HepG2 (cell line): ENCODE results near the gene AKR1C2. TPM values are rescaled to one million over a fixed set of nuclear protein-coding genes. Genes with fewer than 3 reads are reported as not detected.

Experiments
- ARID3A ChIP-seq: IDR thresholded peaks from 2 replicates; pipeline ENCODE4 v1.6.1; 2012; ENCODE audit warnings: low read depth, low read length, improper control_type of control experiment
- DDIT3 ChIP-seq: sonication (generic); formaldehyde crosslinking; IDR thresholded peaks from 2 replicates; pipeline ENCODE4 v1.4.0; 2020; ENCODE audit warnings: mild to moderate bottlenecking, missing genetic modification reagents
- GATAD2A ChIP-seq: IDR thresholded peaks from 2 replicates; pipeline ENCODE4 v1.6.1; 2016
- HBP1 ChIP-seq: IDR thresholded peaks from 2 replicates; pipeline ENCODE4 v1.6.1; 2016; ENCODE audit warnings: low read depth, control low read depth
- HCFC1 ChIP-seq: fragments of 150-350 bp; IDR thresholded peaks from 2 replicates; pipeline ENCODE4 v1.6.1; 2014; ENCODE audit warnings: low read depth, low read length
- HMG20B ChIP-seq: conservative IDR thresholded peaks from 2 replicates; pipeline ENCODE4 v1.6.1; 2016; ENCODE audit warnings: missing genetic modification reagents, missing compliant biosample characterization
- HOXA5 ChIP-seq: sonication (generic); formaldehyde crosslinking; IDR thresholded peaks from 2 replicates; pipeline ENCODE4 v1.4.0; 2020; ENCODE audit warnings: missing genetic modification reagents
- NR3C1 ChIP-seq: sonication (generic); formaldehyde crosslinking; IDR thresholded peaks from 2 replicates; pipeline ENCODE4 v1.4.0; 2020; ENCODE audit warnings: missing genetic modification reagents
- RBM39 ChIP-seq: fragments of 200-400 bp; formaldehyde crosslinking; IDR thresholded peaks from one replicate; pipeline ENCODE4 v1.6.1; 2018; ENCODE audit warnings: antibody characterized with exemption, mild to moderate bottlenecking, low read depth, low read length; ENCODE audit not compliant: poor library complexity, severe bottlenecking
- RNF2 ChIP-seq: fragments of 450-650 bp; conservative IDR thresholded peaks from 2 replicates; pipeline ENCODE4 v1.6.1; 2016; ENCODE audit warnings: low read depth
- SCMH1 ChIP-seq: sonication (generic); formaldehyde crosslinking; IDR thresholded peaks from 2 replicates; pipeline ENCODE4 v1.9.0; 2021; ENCODE audit warnings: missing genetic modification reagents, mild to moderate bottlenecking, borderline replicate concordance
- SETDB1 ChIP-seq: sonication (generic); formaldehyde crosslinking; IDR thresholded peaks from 2 replicates; pipeline ENCODE4 v1.5.1; 2020; ENCODE audit warnings: missing genetic modification reagents, mild to moderate bottlenecking, borderline replicate concordance
- SP5 ChIP-seq: IDR thresholded peaks from 2 replicates; pipeline ENCODE4 v1.6.1; 2016; ENCODE audit warnings: low read depth, borderline replicate concordance
- TCF7L2 ChIP-seq: IDR thresholded peaks from 2 replicates; pipeline ENCODE4 v1.6.1; 2011; ENCODE audit warnings: mild to moderate bottlenecking, low read depth, low read length, moderate library complexity
- TEAD3 ChIP-seq: optimal IDR thresholded peaks from 2 replicates; pipeline ENCODE3; 2016; ENCODE audit warnings: borderline replicate concordance
- TFE3 ChIP-seq: IDR thresholded peaks from 2 replicates; pipeline ENCODE4 v1.6.1; 2016
- ZC3H4 ChIP-seq: sonication (generic); formaldehyde crosslinking; IDR thresholded peaks from 2 replicates; pipeline ENCODE4 v1.4.0; 2020; ENCODE audit warnings: missing genetic modification reagents, borderline replicate concordance
- ZFP36 ChIP-seq: fragments of 150-350 bp; IDR thresholded peaks from 2 replicates; pipeline ENCODE4 v1.6.1; 2018; ENCODE audit warnings: borderline replicate concordance, low read length, low read depth; ENCODE audit not compliant: partially characterized antibody
- ZNF33A ChIP-seq: sonication (generic); formaldehyde crosslinking; IDR thresholded peaks from 2 replicates; pipeline ENCODE4 v1.5.1; 2020; ENCODE audit warnings: missing genetic modification reagents, mild to moderate bottlenecking, moderate library complexity, borderline replicate concordance
- ZNF747 ChIP-seq: sonication (generic); formaldehyde crosslinking; IDR thresholded peaks from 2 replicates; pipeline ENCODE4 v1.8.1; 2023; ENCODE audit warnings: missing genetic modification reagents, mild to moderate bottlenecking, borderline replicate concordance
- ZNF780A ChIP-seq: sonication (generic); formaldehyde crosslinking; IDR thresholded peaks from 2 replicates; pipeline ENCODE4 v1.8.0; 2022; ENCODE audit warnings: mild to moderate bottlenecking, missing genetic modification reagents, moderate library complexity
- ZSCAN25 ChIP-seq: sonication (generic); formaldehyde crosslinking; IDR thresholded peaks from 2 replicates; pipeline ENCODE4 v1.8.0; 2022; ENCODE audit warnings: mild to moderate bottlenecking, missing genetic modification reagents
- polyA plus RNA-seq, 8 experiments: library from polyadenylated mRNA; depleted of rRNA in 3 of 8; stranded (reverse) in 7 of 8; unstranded in 1 of 8; fragments of >200 nt; fragmentation: Illumina TruSeq in 4 of 8; extraction: Trizol in 4 of 8; gene quantifications; 2 replicates each; pipeline versions ENCODE4 v1.2.1 to v1.2.3, GENCODE V29; 2011 to 2016; ENCODE audit warnings: low read depth in 4 of 8, missing spikeins in 1 of 8, mixed read lengths in 1 of 8; ENCODE audit not compliant: insufficient read depth in 1 of 8
- total RNA-seq, 5 experiments: library from RNA; depleted of rRNA; stranded (reverse); fragments of >200 nt; fragmentation: Illumina TruSeq; extraction: Trizol; gene quantifications; 2 replicates each; pipeline ENCODE4 v1.2.3, GENCODE V29; 2016; ENCODE audit warnings: low read depth in 1 of 5
- TF ChIP-seq, protein P1 (sequence below): IDR thresholded peaks from 2 replicates; pipeline ENCODE4 v1.6.1; 2016; ENCODE audit warnings: mild to moderate bottlenecking, missing biosample characterization, missing genetic modification reagents

Gene AKR1C2
- total and polyA plus RNA-seq, 2 of the 13 experiments (the other 11 are each of a cell fraction or from before 2014, with no cell fraction given) = 140 to 900 TPM

- TF ChIP-seq, protein P1, sequence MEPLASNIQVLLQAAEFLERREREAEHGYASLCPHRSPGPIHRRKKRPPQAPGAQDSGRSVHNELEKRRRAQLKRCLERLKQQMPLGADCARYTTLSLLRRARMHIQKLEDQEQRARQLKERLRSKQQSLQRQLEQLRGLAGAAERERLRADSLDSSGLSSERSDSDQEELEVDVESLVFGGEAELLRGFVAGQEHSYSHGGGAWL (CRISPR knock-in tag) = no peak
- TF ChIP-seq GATAD2A (peak; percentile 76), ZFP36 (no peak), HMG20B (CRISPR knock-in tag) (no peak), NR3C1 (CRISPR knock-in tag) (no peak), RBM39 (peak; percentile 34), ZNF747 (CRISPR knock-in tag) (no peak), TCF7L2 (no peak), ZNF33A (peak; percentile 84; the same call in 1 of the 2 replicates), TFE3 (CRISPR knock-in tag) (peak; percentile 39; the same call in 1 of the 2 replicates), HOXA5 (CRISPR knock-in tag) (peak; percentile 87), ZSCAN25 (no peak), ARID3A (no peak), RNF2 (no peak), ZNF780A (no peak), SP5 (no peak), HBP1 (no peak), SETDB1 (no peak), SCMH1 (CRISPR knock-in tag) (no peak), DDIT3 (CRISPR knock-in tag) (no peak), ZC3H4 (CRISPR knock-in tag) (peak; percentile 97), TEAD3 (CRISPR knock-in tag) (peak; percentile 65), HCFC1 (no peak)
Observed at GRCh38 chr10:4981722-4982471, 21.8 kb downstream of the AKR1C2 start (continued).
